ENCODE data around the gene TRAPPC5.

- TF ChIP-seq EZH2phosphoT487 (IDR thresholded peaks at IDR 0.05; ENCODE audit: low read depth) (no peak), CTCF (IDR thresholded peaks at IDR 0.05; ENCODE audit: low read depth, low read length) (no peak)
Measured at GRCh38 chr19:7645656-7646425, 34.8 kb upstream of the TRAPPC5 start.

All from OCI-LY3 (cell line).